ENCODE data around the gene RNF135.

DNA sequence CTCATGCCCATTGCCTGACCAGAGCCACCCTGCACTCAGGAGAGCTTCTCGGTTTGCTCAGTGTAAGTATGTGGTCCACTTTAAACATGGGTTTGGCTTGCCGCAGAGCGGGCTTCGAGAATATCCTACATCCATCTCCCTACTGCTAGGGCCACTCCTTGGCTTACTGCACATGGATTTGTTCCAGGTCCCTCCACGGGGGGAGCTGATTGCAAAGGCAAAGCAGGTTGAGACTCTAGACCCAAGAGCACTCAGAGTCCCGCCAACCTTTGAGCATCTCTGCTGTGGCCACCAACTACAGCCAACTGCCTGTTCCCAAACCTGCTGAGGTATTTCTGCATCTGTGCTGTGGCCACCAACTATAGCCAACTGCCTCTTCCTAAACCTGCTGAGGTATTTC lies 26.4 kb downstream of the RNF135 start:
- no peak for TF ChIP-seq POU2F2 (IDR thresholded peaks at IDR 0.05; ENCODE audit: low read depth, low read length)
- no peak for TF ChIP-seq POLR2AphosphoS5 (IDR thresholded peaks at IDR 0.05; ENCODE audit: low read depth, low read length)

Data from GM12891 (cell line).